Measurements from ENCODE around the gene C3orf18.

C3orf18 gene

GRCh38 chr3:50549226-50549625 is 18.3 kb downstream of the C3orf18 start:
- no peak for DNase-seq

- no peak for DNase-seq
These were observed 21.8 kb downstream of the C3orf18 start for GRCh38 chr3:50545781-50546180.

GRCh38 chr3:50542177-50543034 is 25.1 kb downstream of the C3orf18 start:
- DNase-seq, result peak; percentile 46

GRCh38 chr3:50539356-50540286 is 27.9 kb downstream of the C3orf18 start:
- no peak for DNase-seq

- no peak for DNase-seq
These were observed 30.0 kb downstream of the C3orf18 start for GRCh38 chr3:50537421-50538129.

DNA sequence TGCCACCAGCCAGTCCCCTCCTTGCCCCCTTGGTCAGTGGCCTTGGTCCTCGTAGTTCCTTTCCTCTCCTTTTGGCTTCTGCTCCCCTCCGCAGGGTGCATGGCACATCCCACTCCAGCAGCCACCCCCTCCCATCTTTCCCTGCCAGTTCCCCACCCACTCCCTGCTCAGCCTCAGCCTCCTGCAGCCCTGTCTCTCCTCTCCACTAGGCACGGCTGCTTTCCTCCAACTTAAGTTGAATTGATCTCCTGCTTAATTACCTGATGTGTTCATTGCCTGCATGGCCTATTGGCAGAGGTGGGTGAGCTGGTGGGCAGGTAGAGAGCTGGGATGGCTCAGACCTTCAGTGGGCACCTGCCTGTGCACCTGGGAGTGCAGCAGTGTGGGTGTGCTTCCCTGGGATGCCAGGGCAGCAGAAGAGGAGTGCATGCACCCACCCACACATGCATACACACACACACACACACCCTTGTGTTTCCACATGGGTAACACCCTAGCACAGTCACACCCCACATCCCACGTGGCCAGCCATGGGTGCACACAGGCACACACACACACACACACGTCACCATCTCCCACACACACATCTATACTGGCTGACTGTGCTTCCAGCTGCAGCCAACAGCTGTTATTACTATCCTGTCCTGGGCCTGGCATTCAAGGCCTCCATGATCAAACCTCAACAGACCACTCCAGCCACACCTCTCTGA is 30.9 kb downstream of the C3orf18 start:
- no peak for DNase-seq

DNA sequence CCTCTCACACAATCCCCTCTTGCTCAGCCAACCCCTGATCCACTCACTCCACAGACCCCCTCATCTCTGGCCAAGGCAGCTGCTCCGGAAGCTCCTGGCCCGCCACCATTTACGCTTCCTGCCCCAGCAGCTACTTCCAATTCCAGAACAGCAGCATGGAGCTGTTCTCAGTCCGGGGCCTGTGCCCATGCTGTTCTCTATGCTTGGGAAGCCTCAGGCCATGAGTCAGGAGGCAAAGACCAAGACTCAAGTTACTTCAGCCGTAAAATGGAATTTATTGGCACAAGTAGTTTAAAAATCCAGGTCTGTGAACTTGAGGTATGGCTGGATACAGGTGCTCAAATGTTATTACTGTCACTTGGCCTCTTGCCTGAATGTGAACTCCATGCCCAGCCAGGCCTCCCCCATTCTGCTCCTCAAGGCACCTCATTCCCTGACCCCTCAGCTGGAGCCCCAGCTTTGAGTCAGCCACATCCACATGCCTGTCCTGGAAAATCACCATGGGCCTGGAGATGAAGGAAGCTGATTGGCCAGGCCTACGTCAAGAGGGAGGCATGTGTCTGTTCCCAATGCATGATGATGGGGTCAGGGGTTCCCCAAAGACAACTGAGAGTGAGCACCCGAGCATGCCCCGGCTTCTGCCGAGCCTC is 32.7 kb downstream of the C3orf18 start:
- no peak for DNase-seq

DNA sequence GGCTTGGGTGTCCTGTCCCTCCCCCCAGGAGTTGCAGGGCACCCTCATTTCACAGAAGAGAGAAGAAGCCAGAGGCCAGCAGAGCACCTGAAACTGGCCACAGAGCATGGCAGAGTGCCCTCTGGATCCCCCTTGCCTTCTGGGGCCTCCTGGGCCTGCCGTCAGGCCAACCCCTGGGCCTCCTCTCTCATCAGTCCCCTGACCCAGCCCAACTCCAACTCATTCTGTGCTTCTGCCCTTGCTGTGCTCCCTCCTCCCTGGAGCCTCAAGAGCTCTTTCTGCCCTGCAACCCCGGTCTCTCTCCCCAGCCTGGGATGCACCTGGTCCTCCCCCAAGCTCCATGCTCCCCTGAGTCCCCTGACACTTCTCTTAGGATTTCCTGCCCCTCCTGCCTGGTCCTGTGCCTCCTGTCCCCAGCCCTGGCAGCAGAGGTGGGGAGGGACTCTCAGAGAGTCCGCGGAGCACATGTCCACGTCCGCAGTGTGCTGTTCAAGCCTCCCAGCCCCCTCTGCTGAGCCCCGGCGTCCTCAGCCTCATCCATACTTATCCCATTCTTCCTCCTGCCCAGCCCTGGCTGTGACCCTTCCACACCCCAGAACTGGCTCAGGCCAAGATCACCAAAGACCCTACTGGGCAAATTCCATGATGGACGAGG is 33.6 kb downstream of the C3orf18 start:
- DNase-seq, result no peak

DNA sequence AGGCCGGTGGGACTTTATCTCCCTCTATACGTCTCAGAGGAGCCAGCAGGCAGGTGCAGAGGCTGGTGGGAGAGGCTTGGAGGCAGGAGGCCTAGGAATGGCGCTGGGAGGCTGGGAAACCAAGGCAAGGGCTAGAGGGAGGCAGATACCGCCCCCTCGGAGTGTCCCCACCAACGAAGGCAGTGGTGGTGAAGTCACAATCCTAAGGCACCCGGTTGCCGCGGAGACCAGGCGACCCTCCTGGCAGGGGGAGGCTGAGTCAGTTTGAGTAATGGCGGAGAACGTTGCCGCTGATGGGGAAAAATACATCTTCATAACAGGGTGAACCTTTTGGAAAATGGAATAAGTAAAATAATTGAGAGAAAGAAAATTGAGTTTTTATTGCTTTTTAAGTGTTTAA is 34.2 kb downstream of the C3orf18 start:
- no peak for DNase-seq

- no peak for DNase-seq
These were observed 35.4 kb downstream of the C3orf18 start for GRCh38 chr3:50532062-50532705.

GRCh38 chr3:50531201-50531600 is 36.3 kb downstream of the C3orf18 start:
- no peak for DNase-seq

GRCh38 chr3:50530001-50530970 is 37.3 kb downstream of the C3orf18 start:
- DNase-seq, result no peak

DNA sequence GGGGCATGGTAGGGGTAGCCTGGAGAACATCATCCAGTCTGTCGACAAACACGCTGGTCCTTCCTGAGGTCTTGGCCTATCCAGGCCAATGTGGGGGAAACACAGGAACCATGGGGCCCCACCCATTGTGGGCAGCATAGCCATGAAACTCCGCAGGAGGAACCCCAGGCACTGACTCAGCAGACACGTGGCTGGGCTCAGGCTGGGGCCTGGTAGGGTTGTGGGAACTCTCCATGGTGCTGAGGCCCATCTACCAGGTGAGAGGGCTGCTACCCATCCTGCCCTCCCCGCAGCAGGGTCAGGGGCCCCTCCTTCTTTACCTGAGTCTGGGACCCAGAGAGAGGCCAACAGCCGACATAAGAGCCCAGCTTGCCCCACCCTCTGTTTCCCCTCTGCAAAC is 41.6 kb downstream of the C3orf18 start:
- peak; percentile 49 for DNase-seq

DNA sequence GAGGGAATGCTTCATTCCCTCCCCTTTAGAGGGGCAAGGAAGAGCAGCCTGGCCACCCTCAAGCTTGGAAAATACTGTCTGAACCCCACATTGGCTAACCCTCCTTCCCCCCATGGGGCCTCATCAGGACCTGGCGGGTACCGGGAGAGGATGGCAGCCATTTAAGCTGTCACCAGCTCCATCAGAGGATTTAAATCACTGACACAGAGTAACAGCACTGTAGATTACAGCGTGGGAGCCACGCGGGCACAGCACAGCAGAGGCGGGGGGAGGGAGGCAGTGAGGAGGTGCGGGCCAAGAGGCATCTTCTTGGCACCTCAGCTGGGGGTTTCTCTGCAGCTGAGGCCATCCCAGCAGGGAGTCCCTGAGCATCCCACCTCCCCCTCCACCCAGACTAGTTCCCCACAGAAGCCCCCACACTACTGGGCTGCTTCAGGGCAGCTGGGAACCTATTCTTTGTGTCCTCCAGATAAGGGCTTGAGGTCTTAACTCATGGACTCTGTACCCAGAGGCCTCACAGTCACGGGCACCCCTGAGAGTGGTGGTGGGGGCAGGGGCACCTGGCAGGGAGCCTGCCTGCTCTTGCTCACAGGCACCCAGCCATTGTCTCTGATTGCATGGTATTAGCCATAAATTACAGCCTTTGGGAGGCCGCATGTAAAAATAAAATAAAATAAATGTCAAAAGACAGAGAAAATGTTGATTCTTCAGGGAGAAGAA is 42.2 kb downstream of the C3orf18 start:
- no peak for DNase-seq

GRCh38 chr3:50524746-50525145 is 42.8 kb downstream of the C3orf18 start:
- DNase-seq, result no peak

- DNase-seq, result no peak
These were observed 44.2 kb downstream of the C3orf18 start for GRCh38 chr3:50523279-50523811.

GRCh38 chr3:50521572-50521971 is 46.0 kb downstream of the C3orf18 start:
- DNase-seq, result no peak

DNA sequence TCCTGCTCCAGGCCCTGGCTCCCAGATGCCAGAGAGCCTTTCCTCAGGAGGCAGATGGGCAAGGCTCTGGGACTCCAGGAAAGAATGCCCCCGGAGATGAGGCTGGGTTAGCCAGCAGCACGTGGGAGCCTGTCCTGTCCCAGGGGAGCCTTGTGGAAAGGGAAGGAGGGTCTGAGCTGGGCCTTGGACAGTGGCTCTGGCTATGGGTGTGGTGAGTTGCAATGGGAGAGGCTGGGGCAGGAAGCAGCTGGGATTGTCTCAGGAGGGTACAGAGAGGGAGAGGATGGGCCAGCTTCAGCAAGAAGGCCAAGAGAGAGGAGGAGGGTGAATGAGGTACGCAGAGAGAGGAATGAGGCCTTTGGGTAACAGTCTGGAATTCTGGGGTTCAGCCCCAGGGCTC is 46.7 kb downstream of the C3orf18 start:
- no peak for DNase-seq

Measured in fibroblast of skin of right biceps (primary cell).